NOMO-1 treated with DMSO at 0.1 percent for 48 hours (cell line): ENCODE results near the gene CPTP.
"Not testable (repeated sequence)": the region's sequence is repeated elsewhere in the genome, so short reads cannot be mapped to it uniquely, and the experiment has no call there.

Experiments
- DNase-seq: peaks from one replicate; lab custom pipeline; 2025; ENCODE audit not compliant: unreplicated experiment; lab: John Stamatoyannopoulos, UW

CPTP gene

DNA sequence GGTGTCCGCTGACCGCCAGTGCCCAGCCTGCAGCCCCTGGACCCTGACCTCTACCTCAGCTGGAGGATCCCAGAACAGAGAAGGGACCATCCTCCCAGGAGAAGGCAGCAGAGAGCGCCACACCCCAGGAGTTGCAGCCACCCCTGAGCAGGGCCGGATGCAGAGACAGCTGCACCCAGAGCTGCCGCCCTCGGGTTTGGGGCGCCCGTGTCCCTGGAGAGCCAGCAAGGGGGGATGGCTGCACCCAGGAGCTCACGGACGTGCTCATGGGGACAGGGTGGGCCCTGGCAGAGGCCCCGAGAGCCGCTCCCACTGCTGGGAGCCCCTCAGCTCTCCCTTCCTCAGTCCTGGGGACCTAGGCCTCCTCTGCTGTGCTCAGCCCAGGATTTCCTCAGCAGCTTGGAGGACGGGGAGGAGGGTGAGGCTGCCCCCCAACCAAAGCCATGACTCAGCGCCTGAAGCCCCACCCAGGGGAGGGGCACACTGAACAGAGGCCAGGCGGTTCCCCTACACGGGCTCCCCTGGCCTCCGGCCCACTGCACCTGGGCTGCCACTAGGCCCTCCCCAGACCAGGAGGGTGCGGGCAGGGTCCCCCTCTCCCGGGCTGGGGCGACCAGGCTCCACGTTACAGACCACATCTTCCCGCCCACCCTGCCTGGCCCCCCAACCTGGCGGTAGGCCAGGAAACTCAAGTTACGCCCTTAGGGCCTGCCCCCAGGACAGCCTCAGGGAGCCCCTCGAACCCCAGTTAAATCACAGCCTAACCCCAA is 19.1 kb upstream of the CPTP start:
- DNase-seq, result peak; percentile 69

- no peak for DNase-seq
These were observed 18.4 kb upstream of the CPTP start for GRCh38 chr1:1306070-1306660.

- DNase-seq, result no peak
These were observed 17.8 kb upstream of the CPTP start for GRCh38 chr1:1306661-1307260.

- no peak for DNase-seq
These were observed 17.2 kb upstream of the CPTP start for GRCh38 chr1:1307261-1307922.

- peak; percentile 92 for DNase-seq
These were observed 16.5 kb upstream of the CPTP start, which contains the start of the genes ACAP3 and PUSL1 for GRCh38 chr1:1307923-1308755. ACAP3 (minus strand) TSS chr1:1307930; CDS start chr1:1307815, 115 bp downstream. PUSL1 (plus strand) TSS chr1:1308597; CDS start chr1:1308644, 47 bp downstream.

DNA sequence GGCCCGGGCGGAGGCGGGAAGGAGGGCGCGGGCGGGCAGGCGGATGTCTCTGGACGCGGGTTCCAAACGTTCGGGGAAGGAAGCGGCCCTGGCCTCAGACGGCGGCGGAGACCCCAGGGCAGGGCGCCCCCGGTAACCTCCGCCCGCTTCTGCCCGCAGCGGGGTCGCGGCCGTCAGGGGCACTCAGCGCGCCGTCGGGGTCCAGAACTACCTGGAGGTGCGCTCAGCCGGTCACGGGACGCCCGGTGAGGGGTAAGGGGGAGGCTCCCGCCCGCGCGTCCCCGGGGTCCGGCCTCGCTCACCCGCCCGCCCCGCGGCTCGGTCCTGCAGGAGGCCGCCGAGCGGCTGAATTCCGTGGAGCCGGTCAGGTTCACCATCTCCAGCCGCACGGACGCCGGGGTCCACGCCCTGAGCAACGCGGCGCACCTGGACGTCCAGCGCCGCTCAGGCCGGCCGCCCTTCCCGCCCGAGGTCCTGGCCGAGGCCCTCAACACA is 15.8 kb upstream of the CPTP start:
- DNase-seq, result no peak

- DNase-seq, result peak; percentile 12
These were observed 15.1 kb upstream of the CPTP start for GRCh38 chr1:1309251-1310108.

- DNase-seq, result no peak
These were observed 14.6 kb upstream of the CPTP start for GRCh38 chr1:1310109-1310385.

DNA sequence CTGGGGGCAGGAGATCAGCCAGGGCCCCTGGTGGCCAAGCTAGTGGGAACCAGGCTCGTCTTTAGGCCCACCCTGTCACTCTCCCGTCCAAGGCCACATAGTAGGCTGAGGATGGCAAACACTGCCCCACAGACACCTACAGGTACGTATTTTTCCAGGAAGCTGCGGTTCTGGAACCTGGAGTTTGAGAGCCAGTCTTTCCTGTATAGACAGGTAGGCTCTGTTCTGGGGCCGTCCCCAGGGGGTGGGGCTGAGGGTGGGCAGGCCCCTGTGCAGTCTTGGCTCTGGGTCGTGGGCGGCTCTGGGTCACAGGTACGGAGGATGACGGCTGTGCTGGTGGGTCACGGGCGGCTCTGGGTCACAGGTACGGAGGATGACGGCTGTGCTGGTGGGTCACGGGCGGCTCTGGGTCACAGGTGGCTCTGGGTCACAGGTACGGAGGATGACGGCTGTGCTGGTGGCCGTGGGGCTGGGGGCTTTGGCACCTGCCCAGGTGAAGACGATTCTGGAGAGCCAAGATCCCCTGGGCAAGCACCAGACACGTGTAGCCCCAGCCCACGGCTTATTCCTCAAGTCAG is 14.0 kb upstream of the CPTP start:
- no peak for DNase-seq

DNA sequence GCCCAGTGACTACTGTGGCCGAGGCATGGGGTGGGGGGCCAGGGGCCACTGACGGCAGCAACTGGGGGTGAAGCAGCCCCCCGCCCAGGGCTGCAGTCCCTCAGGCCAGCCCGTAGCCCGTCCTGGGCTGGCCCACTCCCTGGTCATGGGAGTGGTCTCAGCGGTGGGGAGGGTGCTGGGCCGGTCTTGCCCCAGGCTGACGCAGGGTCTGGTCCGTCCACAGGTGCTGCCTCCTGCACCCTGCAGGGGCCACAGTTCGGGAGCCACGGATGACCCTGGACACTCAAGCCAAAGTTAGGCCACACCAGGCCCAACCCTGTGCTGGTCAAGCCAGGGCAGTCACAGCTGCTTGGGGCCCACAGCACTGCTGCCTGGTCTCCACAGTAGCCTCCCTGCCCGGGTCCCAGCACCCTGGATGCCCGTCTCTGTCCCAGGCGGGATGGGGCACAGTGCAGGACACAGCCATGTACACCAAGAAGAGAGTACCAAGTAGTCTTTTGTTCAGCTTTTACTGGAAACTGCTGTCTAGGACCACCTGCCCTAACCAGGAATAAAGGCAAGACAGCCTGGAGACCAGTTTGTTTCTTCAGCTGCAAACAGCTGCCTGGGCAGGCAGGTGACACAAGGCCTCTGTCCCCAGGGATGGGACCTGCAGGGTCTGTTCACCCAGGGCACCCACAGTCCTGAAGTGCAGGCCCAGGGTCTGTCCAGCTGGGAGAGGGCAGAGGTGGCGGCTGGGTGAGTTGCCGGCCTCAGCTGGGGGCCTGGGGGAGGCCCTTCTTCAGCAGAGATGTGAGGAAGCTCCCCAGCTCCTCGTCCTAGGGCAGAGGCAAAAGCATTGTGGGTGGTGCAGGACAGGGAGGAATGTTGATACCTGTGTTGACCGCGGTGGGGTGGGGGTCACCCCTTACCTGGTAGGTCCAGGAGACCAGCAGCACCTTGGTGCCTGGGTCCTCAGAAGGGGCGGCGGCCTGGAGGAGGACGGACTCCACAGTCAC is 13.2 kb upstream of the CPTP start:
- no peak for DNase-seq

DNA sequence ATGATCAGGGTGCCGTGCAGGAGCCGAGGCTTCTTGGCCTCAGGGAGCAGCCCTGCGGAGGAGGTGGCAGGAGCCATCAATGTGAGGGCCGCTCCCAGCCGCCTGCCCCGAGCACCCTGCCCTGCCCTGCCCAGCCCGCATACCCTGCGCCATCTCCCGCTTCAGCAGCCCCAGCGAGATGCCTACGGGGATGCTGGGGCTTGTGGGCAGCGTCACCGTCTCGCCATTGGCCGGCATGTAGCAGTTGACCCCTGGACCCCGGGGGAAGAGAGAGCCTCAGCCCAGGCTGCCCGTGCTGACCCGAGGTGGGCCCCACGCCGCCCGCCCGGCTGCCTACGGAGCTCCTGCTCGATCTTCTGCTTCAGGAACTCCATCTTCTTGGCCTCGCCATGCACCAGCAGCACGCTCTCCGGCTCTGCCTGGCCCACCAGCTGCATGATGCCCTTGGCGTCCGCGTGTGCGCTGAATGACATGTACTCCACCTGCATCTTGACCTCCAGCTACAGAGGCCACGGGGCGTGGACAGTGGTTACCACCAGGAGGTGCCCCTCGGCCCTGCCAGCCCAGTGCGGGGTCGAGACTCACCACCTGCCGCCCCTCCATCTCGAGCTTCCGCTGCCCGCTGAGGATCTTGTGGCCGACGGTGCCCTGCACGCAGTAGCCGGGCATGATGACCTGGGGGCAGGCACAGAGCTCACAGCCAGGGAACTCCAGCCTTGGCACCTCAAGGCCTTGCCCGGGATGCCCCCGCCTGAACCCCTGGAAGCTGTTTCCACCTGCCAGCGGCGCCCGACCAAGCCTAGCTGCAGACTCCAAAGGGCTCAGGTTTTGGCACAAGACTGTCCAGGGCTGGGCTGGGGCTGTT is 11.9 kb upstream of the CPTP start:
- DNase-seq, result no peak

GRCh38 chr1:1313500-1314236 is 10.9 kb upstream of the CPTP start:
- DNase-seq, result no peak

DNA sequence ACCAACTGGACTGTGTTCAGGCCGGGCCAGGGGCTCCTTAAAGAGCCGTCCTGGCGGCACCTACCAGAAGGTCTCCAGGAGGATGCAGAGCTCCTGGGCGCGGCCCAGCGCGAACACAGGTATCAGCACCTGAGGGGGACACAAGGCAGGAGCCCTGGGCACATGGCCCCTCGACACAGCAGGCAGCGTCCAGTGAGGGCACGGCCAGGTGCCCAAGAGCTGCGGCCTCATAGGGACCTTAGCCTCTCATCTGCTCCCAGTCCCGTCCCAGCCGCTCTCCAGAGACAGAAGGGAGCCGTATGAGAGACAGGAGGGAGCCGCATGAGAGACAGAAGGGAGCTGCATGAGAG is 10.4 kb upstream of the CPTP start:
- DNase-seq, result no peak

DNA sequence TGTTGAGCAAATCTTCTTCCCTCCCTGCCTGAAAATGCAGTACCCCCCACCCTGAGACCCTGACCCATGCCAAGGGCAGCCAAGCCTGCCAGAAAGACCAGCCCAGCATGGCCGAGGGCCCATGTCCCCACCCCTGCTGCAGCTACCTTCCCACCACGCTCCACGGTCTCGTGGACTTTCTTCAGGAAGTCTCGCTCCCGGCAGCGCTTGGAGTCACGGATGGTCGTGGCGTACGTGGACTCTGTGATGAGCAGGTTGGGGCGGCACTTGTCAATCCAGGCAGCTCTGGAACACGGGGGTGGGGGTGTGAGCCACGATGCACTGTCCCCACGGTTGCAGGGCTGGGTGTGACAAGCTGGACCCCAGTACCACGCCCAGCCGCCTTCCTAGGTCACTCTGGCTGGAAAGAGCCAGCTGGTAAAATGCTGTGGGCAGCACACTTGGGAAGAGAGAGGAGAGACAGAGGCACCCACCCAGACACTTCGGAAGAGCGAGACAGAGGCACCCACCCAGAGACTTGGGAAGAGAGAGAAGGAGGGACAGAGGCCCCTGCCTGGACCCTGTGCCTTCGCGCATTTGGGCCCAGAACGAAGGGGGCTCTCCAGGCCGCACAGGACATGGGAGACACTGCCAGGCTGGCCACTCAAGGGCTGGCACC is 9.8 kb upstream of the CPTP start:
- no peak for DNase-seq

GRCh38 chr1:1315435-1315954 is 9.1 kb upstream of the CPTP start:
- DNase-seq, result no peak

DNA sequence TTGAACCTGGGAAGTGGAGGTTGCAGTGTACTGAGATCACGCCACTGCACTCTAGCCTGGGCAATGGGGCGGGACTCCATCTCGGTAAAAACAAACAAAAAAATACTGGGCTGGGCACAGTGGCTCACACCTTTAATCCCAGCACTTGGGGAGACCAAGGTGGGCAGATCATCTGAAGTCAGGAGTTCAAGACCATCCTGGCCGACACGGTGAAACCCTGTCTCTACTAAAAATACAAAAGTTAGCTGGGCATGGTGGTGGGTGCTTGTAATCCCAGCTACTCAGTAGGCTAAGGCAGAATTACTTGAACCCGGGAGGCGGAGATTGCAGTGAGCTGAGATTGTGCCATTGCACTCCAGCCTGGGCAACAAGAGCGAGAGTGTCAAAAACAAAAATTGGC is 8.4 kb upstream of the CPTP start:
- DNase-seq, result not testable (repeated sequence)
